Activated CD4-positive, alpha-beta T cell treated with anti-CD3 and anti-CD28 coated beads, Interleukin-2, amount 50 U/mL, for 1 hour (primary cell): ENCODE results near the gene RRAGD.

Experiments used
- DNase-seq: peaks from one replicate; pipeline ENCODE4 v3.0.0-alpha.2; 2020

The RRAGD gene

GRCh38 chr6:89375427-89376267 lies 36.4 kb downstream of the RRAGD start:
- peak; percentile 56 for DNase-seq

GRCh38 chr6:89372506-89372901 lies 39.6 kb downstream of the RRAGD start:
- DNase-seq = no peak

GRCh38 chr6:89371849-89372505 lies 40.1 kb downstream of the RRAGD start:
- DNase-seq = peak; percentile 79

- no peak for DNase-seq
Measured at GRCh38 chr6:89368999-89369398, 43.1 kb downstream of the RRAGD start.

GRCh38 chr6:89368107-89368506 lies 44.0 kb downstream of the RRAGD start:
- peak; percentile 54 for DNase-seq

GRCh38 chr6:89364586-89364985 lies 47.5 kb downstream of the RRAGD start:
- no peak for DNase-seq

- no peak for DNase-seq
Measured at GRCh38 chr6:89361171-89361570, 50.9 kb downstream of the RRAGD start.

- no peak for DNase-seq
Measured at GRCh38 chr6:89360415-89360999, 51.6 kb downstream of the RRAGD start.

GRCh38 chr6:89359561-89359960 lies 52.5 kb downstream of the RRAGD start:
- no peak for DNase-seq

GRCh38 chr6:89357390-89357789 lies 54.7 kb downstream of the RRAGD start:
- DNase-seq = no peak

- no peak for DNase-seq
Measured at GRCh38 chr6:89356642-89357170, 55.4 kb downstream of the RRAGD start.

GRCh38 chr6:89355511-89356194 lies 56.4 kb downstream of the RRAGD start:
- DNase-seq = no peak

GRCh38 chr6:89353702-89354392 lies 58.2 kb downstream of the RRAGD start:
- DNase-seq = no peak

- DNase-seq = peak; percentile 12
Measured at GRCh38 chr6:89353118-89353556, 58.9 kb downstream of the RRAGD start.

GRCh38 chr6:89352278-89353117 lies 59.6 kb downstream of the RRAGD start, which contains the start of gene UBE2J1:
TSS of gene UBE2J1 (minus strand) at chr6:89352722. CDS start at chr6:89352569, 153 bp downstream.
- peak; percentile 65 for DNase-seq

GRCh38 chr6:89351671-89352277 lies 60.3 kb downstream of the RRAGD start:
- no peak for DNase-seq

- DNase-seq = no peak
Measured at GRCh38 chr6:89350281-89350966, 61.6 kb downstream of the RRAGD start.

GRCh38 chr6:89348372-89348771 lies 63.7 kb downstream of the RRAGD start:
- DNase-seq = no peak

GRCh38 chr6:89347825-89348224 lies 64.2 kb downstream of the RRAGD start:
- DNase-seq = no peak

GRCh38 chr6:89346433-89346832 lies 65.6 kb downstream of the RRAGD start:
- DNase-seq = no peak
